Spleen (tissue), 7 donors: ENCODE results near the gene PPP1R18.

Source experiments
- CTCF ChIP-seq, 11 experiments: fragments of 200-600 bp in 7 of 11; fragments of 450-650 bp in 4 of 11; sonication (generic) in 4 of 11; IDR thresholded peaks in 8 of 11; conservative IDR thresholded peaks in 3 of 11; 1 replicate in 7 of 11; 2 replicates in 4 of 11; pipeline versions ENCODE4 v1.4.0 to v1.8.0; 2016 to 2021; ENCODE audit warnings: antibody characterized with exemption in 11 of 11, inconsistent platforms in 4 of 11, mild to moderate bottlenecking in 1 of 11
- POLR2A ChIP-seq, 3 donors: fragments of 450-650 bp; IDR thresholded peaks; one replicate each; pipeline ENCODE4 v1.5.1; 2017; ENCODE audit warnings: antibody characterized with exemption in 3 of 3, mild to moderate bottlenecking in 1 of 3
- donor health status: DM: no; HTN: no; CAD: no; lungs with moderate emphysema.
- donor health status: DM: no; HTN: no; CAD: no.
- donor health status: DM: no; HTN: no; CAD: no.

- TF ChIP-seq CTCF (IDR thresholded peaks at IDR 0.05 in 8 of 11, conservative IDR thresholded peaks at IDR 0.05 in 3 of 11) = no peak
- no peak for TF ChIP-seq POLR2A (IDR thresholded peaks at IDR 0.05)
These were observed 13.9 kb upstream of the PPP1R18 start for GRCh38 chr6:30700340-30700739.
